Muscle of arm (tissue), 12 donors: ENCODE results near the gene OR5K3. TPM values are rescaled to one million over a fixed set of nuclear protein-coding genes. Genes with fewer than 3 reads are reported as not detected.

Experiments used
- DNase-seq: peaks from one replicate; pipeline ENCODE4 v3.0.0-alpha.2; 2013
- polyA plus RNA-seq, 12 donors: library from polyadenylated mRNA; unstranded; fragments of 120-200 nt; gene quantifications; one replicate each; pipeline ENCODE4 v1.2.1, GENCODE V29; 2013; ENCODE audit not compliant: insufficient read length in 12 of 12

The OR5K3 gene
- polyA plus RNA-seq, 12 donors: not detected

GRCh38 chr3:98433764-98434163 is 43.3 kb downstream of the OR5K3 start:
- no peak for DNase-seq

GRCh38 chr3:98434412-98434811 is 43.9 kb downstream of the OR5K3 start:
- DNase-seq: no peak

GRCh38 chr3:98440283-98440682 is 49.8 kb downstream of the OR5K3 start:
- no peak for DNase-seq

Other genes with a start within 250 kb of the OR5K3 start
- gene OR5H14, start 243.2 kb upstream of the OR5K3 start, polyA plus RNA-seq: under 1 TPM in 1 of 12 donors, not detected in 11; 0.03 TPM
- not detected for gene OR5H15, start 224.0 kb upstream of the OR5K3 start, polyA plus RNA-seq
- not detected for gene OR5H6, start 126.4 kb upstream of the OR5K3 start, polyA plus RNA-seq
- not detected for gene OR5H2, start 108.2 kb upstream of the OR5K3 start, polyA plus RNA-seq
- gene OR5K4, start 36.8 kb upstream of the OR5K3 start, polyA plus RNA-seq: not detected
- gene OR5K1, start 72.5 kb downstream of the OR5K3 start, polyA plus RNA-seq: not detected
- under 1 TPM in 4 of 12 donors, not detected in 8; 0.15 to 0.73 (median 0.19) TPM for gene OR5K2, start 107.0 kb downstream of the OR5K3 start, polyA plus RNA-seq
- gene CLDND1, start 132.2 kb downstream of the OR5K3 start, polyA plus RNA-seq: 100 to 1,000 TPM in 4 of 12 donors, 10 to 100 TPM in 7, not detected in 1; 56.3 to 148 (median 95.6) TPM
- gene GPR15, start 141.3 kb downstream of the OR5K3 start, polyA plus RNA-seq: not detected
- gene CPOX, start 202.9 kb downstream of the OR5K3 start, polyA plus RNA-seq: 10 to 100 TPM in 10 of 12 donors, 1 to 10 TPM in 1, not detected in 1; 9.9 to 21.3 (median 14.8) TPM